ENCODE data around the gene PRKACB.

- TF ChIP-seq CTCF (conservative IDR thresholded peaks at IDR 0.05 in 1 of 2, IDR thresholded peaks at IDR 0.05 in 1 of 2; ENCODE audit: extremely low read depth in 1 of 2, insufficient read depth in 1 of 2, low read depth in 1 of 2, low read length in 2 of 2) (no peak), EZH2 (IDR thresholded peaks at IDR 0.05; ENCODE audit: borderline replicate concordance, low read length) (no peak)
Measured at GRCh38 chr1:84121360-84121759, 22.7 kb upstream of the PRKACB start.

Data from mammary epithelial cell (primary cell).